Suppressor macrophage treated with lipopolysaccharide for 1 hour (primary cell): ENCODE results near the gene STRADB.
A peak's percentile ranks its signal among the peaks of the same experiment; 100 is the strongest.
"Not testable (repeated sequence)": the region's sequence is repeated elsewhere in the genome, so short reads cannot be mapped to it uniquely, and the experiment has no call there.

Experiments
- DNase-seq, 3 donors: peaks; one replicate each; pipeline ENCODE4 v3.0.0-alpha.2; 2020 to 2022

Gene STRADB

DNA sequence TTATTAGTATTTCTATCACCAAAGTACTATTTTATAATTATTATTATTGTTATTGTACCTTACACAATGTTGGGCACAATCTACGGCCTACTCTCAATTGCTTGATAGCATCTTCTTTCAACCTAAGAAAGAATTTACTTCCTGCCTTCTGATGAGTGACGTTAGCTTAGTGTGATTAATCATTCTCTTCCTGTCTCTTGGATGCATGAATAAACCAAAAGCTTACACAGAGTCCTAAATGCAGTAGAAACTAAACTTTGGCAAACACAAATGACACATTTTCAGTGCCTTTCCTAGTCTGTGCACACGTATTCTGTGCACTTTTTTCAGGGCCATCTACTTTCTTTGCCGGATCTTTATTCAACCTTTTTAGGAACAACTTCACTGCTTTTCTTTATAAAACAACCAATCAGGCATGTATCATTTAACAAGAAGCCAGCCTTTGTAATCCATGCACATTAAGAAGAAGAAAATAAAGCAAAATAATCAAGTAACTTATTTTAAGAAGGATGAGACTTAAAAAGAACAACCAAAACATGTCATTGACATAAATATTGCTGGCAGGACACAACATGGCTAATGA lies 19.4 kb upstream of the STRADB start:
- DNase-seq = peak; percentile 15 to 69 (median 59)

DNA sequence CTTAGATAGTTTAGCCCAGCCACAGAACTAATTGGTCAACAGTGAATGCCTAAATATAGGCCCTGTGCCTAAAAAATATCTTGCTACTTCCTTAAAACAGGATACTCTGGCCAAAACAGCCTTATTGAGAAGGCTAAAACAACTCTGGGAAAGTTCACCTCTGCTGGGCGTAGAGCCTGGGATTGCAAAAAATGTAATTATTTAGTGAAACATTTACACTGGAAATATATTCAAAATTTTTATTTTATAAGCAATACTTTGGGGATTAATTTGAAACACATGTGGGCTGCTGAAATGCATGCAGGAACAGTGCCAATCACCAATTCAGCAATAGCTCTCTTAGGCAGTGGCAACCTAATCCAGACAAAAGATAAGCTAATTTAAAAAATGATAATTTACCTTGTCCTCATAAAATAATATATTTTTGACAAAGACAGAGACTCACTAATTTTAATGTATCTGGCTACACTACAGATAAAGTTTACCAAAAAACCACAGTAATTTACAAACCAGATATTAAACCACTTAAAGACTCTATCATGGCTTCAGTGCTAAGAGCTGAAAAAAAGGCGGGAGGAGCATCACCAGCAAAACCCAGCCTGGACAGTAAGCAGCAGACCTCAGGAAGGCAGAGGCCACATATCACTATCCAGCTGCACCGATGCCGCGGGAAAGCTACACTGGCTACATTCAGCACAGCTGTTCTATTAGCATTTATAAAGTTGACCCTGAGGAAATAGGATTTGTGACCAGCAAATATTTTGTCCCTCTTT lies 18.7 kb upstream of the STRADB start:
- peak in 1 of 3 donors; percentile 17 for DNase-seq

DNA sequence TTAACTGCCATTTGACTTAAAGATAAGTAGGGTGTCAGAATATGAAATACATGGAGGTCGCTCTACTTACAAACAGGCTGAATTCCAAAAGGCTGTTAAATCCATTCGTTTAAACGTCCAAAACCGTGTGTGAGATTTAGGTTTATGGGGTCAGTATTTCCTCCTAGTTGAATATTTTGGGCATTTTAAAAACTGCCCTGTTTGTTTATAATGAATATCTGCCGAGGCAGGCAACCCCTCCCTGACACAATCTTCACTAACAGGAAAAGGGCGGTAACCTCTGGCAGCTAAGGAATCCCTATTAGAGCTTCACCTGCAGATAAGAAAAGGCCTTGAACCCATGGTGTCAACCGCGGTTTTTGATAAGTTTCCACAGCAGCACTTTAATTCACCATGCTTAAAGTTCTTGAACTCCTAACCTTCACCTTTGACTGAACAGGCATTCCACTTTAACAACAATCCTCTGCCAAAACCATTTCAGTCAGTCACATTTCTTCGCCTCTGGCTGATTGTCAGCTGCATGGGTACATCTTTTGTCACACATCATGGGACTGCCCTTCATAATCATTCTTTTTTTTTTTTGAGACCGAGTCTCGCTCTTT lies 18.0 kb upstream of the STRADB start:
- DNase-seq = no peak

DNA sequence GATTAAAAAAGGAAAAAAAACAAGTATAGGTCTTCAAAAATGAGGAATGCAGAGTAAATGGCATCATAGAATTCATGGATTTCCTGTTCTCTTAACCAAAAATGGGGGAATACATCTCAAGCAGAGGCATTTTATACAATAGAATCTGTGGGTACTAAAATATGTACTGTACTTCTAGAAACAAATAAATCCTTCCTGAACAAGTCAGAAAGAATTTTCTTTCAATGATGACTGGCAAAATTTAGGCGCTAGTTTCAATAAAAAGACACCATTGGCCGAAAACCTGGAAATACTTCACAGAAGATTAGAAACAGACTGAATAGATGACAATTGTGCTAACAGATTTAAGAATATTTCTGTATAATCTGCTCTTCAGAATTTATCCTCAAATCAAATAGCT lies 15.4 kb upstream of the STRADB start:
- DNase-seq = no peak

DNA sequence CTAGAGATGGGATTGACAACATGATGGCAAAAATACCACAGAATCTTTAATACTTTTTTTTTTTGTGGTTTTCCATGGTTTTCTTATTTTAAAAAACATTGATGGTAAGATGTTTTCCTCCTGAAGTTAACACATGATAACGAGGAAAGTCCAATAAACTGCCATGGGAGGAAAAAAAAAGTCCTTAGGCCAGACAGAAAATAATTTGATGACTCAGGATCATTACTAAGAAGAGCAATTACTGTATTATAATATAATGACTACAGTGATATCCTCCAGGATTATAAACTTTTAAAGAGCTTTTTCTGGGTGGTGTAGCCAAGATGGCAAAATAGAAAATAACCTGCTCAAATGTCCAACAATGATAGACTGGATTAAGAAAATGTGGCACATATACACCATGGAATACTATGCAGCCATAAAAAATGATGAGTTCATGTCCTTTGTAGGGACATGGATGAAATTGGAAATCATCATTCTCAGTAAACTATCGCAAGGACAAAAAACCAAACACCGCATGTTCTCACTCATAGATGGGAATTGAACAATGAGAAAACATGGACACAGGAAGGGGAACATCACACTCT lies 12.1 kb upstream of the STRADB start:
- not testable (repeated sequence) for DNase-seq

DNA sequence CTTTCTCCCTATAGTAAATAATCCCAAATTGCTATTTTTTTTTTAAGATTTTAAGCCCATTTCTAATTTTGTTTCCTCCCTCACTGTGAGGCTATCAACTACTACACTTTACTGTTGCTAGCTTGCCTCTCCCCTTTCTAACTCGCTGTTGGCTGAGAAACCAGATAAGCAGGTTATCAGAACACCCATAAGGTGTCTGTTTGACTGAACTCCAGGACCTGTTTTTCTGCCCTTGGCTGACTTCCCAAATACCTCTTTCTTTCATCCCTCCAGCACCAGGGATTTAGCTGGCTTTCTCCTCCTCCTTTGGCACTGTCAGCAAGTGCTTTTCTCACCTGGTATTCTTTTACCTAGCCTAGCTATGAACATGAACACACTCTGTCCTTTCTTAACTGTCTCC lies 11.4 kb upstream of the STRADB start:
- no peak for DNase-seq

DNA sequence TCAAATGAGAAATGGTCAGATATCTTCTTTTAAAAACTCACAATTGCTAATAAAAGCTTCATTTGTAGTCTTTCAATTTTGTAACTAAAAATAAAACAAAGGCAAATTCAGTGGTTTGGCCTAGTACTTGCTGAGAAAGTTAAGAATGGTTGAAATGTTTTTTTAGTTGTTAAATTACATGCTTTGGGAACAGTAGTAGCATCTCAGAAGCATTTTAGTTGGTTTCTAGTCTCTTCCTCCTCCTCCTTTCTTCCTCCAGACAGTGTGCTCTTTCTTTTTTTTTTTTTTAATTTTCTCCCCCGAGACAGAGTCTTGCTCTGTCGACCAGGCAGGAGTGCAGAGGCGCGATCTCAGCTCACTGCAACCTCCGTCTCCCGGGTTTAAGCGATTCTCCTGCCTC lies 10.1 kb upstream of the STRADB start:
- no peak for DNase-seq

DNA sequence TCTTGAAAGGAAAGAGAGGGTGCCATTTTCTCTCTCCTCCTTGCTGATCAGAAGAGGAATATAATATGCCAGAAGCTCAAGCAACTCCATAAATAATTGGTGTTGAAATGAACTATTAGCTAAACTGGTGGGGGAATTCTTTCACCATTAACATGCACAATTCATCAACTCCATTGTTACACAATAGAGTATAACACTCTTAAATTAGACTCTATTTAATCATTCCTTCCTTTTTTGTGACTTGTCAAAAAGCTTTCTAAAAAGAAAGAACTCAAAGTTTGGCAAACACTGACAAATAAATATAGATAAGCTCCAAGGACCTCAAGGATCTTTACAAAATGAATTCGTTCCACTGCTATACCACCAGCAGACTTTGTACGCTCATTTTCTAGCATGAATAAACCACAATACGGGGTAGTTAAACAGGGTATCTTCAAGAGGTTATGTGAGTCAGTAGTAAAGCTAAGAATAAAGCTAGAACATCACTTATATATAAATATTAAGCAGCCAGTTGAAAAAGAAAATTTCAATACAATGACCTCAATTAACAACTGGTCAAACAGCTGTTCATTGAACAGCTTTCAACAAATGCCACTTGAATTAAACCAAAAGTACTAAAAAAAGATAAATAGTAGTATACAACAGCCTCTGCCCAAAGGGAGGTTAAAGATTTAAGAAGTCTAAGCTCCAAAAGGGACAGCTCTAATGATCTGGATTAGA lies 6.6 kb upstream of the STRADB start:
- DNase-seq = peak in 2 of 3 donors; percentile 36 to 42

DNA sequence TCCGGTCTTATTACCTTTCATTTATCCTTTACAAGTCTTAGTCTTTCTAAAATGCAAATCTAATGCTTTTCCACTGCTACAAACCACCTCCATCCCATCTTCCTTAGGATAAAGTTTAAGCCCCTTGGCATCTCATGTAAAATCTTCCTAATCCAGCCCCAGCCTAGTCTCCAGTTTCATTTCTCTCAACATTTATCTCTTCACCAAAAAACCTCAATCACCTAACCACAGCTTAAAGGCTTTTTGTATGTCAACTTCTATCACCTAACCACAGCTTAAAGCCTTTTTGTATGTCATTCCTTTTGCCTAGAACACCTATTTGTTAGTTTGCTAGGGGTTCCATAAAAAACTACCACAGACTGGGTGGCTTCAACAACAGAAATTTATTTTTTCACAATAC lies 4.5 kb upstream of the STRADB start:
- DNase-seq = no peak

DNA sequence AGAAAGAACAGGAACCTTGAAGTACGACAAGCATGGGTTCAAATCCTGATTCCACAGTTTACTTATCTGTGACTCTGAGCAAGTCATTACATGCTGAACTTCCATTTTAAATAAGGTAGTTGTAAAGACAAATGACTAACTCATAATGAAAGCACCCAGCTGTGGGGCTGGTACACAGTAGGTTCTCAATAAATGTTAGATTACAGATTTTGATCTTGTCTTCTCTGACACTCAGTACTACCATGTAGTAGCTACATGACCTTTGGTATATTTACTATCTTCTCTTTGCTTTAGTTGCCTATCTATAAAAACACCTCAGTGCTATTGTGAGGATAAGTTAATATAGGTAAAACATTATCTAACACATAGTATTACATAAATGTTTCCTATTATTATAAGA lies 3.5 kb upstream of the STRADB start:
- no peak for DNase-seq

DNA sequence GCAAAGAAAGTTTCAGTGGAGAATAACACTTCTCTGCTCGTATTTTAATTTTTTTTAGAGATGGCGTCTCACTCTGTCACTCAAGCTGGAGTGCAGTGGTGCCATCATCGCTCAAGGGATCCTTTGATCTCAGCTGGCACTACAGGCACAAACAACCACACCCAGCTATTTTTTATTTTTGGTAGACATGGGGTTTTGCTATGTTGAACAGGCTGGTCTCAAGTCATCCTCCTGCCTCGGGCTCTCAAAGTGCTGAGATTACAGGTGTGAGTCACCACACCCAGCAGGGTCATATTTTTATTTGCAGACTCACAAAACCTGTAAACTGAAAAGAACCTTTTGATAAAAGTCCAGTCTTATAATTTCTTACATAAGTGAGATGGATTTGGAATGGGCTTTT lies 2.8 kb upstream of the STRADB start:
- no peak for DNase-seq

DNA sequence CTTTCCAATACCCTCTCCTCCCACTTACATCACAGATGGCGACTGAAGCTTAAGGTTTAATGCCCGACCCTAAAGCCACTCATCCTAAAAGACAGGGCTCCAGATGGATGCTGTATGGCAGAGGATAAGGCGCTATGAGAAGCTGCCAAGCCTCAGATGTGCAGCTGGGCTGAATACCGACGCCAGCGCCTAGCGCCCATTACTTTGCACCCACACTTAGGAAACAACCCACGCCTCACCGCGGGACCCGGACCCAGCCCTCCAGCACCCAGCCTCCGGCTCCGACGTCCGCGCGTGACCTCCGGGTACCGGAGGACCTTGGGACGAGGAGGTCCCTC lies 617 bp upstream of the STRADB start:
- no peak for DNase-seq

DNA sequence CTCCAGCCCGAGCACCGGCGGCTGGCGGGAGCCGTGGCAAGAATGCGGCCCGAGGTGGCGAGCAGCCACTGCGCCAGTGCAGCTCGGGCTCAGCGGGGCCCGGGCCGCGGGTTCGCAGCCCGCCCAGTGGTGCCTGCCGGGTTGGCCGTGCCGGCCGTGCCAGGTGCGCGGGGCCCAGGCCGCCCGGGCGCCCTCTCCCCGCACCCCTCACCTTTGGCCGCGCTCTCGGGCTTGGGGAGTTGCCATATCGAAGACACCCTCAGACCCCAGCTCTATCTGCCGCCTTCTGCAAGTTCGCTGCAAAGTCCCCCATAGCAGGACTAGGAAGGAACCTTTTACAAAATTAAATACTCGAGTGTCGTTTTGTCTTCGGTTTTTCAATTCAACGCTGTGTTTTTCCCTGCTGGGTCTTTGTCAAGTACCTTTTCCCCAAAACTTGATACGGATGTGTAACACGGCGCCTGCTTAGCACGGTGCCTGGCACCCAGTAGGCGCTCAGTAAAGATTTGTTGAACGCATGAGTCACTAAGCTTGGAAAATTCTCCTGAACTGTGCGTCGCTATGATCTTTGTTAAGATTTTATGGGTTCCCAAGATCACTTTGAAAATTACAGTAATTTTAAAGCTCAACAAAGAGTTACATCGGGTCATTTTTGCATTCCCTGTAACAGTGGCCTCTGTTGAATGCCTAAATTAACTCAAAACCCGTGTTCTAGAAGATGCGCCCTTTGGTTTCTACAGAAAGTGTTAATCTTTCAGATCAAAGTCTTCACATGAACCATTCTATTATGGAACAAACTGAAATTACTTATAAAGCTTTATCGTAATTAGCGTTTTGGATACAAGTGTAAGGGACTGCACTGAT lies 750 bp downstream of the STRADB start:
- DNase-seq = peak in 2 of 3 donors; percentile 19 to 25

DNA sequence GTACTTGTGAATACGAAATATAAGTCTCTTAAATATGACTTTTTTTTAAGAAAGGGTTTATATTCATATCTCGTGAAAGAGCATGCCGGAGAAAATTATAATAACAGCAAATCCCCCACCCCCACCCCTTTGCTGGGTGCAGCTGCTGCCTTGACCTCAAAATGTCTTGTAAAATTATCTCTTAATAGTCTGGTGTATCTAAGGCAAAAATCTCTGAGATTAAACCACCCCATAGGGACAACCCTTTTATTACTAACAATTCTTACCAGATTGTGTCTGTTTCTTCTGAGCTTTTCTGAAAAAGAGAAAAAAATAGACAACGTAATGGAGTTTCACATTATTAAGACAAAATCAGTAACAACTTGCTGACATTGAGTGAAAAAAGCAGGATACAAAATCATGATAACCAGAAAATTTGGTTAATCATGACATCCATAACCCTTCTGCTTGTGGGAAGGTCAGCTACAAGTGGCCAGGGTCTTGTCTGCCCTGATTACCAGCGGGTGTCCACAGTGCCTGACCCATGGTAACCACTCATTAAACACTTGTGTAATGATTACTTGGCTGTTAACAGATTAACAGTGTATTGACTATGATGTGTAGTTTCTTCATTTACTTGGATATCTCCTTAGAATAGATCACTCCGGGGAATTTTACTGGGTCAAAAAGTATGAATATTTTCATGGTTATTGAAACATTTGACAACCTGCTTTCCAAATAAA lies 1.5 kb downstream of the STRADB start:
- no peak for DNase-seq

DNA sequence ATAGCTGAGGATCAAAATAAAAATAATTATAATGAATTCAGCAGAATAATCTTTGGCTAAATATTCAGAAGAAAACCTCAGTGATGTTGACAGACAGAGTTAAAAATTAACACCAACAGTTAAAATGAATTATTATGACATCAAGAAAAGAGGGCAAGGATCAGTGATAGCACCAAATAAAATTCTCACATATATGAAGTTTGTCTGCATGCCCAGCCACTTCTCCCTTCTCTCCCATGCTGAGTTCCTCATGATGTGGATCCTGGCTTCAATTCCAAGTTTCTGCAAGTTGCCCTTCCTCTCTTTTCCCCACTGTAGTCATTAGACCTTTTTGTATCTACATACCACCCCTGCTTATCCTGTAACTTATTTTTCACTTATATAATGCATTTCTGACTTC lies 6.8 kb downstream of the STRADB start:
- no peak for DNase-seq

DNA sequence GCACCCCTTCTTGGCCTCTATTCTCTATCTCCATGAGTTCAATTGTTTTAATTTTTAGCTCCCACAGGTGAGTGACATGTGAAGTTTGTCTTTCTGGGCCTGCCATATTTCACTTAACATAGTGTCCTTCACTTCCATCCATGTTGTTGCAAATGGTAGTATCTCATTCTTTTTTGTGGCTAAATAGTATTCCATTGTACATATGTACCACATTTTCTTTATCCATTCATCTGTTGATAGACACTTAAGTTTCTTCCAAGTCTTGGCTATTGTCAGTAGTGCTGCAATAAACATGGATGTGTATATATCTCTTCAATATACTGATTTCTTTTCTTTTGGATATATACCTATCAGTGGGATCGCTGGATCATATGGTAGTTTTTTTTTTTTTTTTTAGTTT lies 9.0 kb downstream of the STRADB start:
- DNase-seq = no peak

DNA sequence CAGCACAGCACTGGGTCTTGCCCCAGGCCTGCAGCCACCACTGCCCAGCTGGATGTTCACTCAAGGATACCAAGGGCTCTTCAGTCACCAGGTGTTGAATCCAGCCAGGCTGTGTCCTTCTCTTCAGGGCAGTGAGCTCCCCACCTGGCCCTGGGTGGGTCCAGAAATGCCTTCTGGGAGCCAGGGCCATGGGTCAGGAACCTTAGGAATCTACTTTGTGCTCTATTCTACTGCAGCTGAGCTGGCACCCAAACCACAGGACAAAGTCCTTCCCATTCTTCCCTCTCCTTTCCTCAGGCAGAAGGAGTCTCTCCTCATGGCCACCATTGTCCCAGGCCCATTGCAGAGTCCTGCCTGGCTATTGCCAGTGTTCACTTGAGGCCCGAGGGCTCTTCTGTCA lies 13.0 kb downstream of the STRADB start:
- no peak for DNase-seq

DNA sequence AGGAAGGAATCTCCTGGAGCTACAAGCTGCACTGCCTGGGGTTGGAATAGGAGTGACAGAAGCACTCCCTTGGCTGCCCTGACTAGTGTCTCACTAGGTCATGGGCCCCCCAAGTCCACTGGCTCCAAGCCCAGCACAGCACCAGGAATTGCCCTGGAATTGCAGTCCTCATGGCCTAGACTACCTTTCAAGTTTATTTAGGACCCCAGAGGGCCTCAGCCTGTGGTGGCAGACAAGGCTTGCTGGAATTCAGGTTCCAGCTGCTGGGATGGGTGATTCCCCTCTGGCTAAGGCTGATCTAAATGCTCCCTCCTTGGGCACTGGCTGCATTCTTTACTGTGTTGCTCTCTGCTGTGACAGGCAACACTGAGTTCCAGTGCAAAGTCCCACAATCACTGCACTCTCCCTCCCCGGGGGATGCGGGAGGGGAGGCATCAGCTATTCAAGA lies 14.0 kb downstream of the STRADB start:
- DNase-seq = no peak

DNA sequence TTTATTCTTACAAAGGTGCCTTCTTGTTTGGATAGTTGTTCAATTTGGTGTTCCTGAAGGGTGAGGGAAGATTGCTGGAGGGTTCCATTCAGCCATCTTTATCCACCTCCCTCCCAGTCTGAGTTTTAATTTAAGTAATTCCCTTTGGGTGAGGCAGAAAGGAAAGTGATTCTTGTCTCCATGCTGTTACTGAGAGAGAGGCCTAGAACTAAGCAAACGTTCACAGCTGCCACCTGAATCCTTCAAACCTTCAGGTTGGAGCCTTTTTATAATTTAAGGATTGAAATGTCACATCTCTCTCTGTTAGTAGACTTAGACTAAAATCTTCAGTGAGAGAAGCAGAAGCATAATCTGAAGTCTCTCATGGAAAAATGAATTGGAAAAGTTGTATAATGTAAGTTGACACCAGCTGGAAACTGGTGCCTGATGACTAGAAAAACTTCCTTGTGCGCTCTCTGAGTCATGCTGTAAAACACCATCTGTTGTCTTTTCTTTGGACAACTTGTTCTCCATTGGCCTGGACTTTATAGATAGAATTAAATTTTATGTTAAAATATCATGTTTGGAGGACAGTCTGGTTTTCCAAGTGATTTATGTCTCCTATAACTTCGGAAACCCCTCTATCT lies 14.6 kb downstream of the STRADB start:
- no peak for DNase-seq

DNA sequence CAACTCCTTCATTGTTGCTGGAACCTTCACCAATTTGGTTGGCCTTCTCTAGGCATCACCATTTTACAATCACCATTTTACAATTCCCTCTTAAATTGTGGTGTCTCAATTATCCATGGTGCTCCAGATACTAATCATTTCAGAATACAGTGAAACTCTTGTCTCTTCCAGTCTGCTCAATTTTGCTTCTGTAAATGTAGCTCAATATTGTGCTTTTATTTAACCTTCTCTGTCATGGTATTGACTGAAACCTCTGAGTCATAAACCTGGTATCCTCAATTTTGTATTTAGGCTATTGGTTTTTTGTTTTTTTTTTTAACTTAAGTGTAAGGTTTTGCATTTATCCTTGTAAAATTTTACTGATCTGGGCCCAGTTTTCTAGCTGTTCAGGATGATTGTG lies 16.1 kb downstream of the STRADB start:
- no peak for DNase-seq
